ENCODE measurements around the gene AFP. TPM values are rescaled to one million over a fixed set of nuclear protein-coding genes. Genes with fewer than 3 reads are reported as not detected.

The AFP gene
- total RNA-seq, 1 donor, result not detected

GRCh38 chr4:73460913-73461522, 25.0 kb downstream of the AFP start:
- H4K20me1 ChIP-seq (ENCODE audit: insufficient read depth, low read length), result no peaks in the 10 kb centered on the region
- no peak overlapping the region for H3K4me2 ChIP-seq (ENCODE audit: insufficient read depth, low read length)
- TF ChIP-seq, protein P1, sequence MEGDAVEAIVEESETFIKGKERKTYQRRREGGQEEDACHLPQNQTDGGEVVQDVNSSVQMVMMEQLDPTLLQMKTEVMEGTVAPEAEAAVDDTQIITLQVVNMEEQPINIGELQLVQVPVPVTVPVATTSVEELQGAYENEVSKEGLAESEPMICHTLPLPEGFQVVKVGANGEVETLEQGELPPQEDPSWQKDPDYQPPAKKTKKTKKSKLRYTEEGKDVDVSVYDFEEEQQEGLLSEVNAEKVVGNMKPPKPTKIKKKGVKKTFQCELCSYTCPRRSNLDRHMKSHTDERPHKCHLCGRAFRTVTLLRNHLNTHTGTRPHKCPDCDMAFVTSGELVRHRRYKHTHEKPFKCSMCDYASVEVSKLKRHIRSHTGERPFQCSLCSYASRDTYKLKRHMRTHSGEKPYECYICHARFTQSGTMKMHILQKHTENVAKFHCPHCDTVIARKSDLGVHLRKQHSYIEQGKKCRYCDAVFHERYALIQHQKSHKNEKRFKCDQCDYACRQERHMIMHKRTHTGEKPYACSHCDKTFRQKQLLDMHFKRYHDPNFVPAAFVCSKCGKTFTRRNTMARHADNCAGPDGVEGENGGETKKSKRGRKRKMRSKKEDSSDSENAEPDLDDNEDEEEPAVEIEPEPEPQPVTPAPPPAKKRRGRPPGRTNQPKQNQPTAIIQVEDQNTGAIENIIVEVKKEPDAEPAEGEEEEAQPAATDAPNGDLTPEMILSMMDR (IDR thresholded peaks at IDR 0.05; ENCODE audit: extremely low read depth, low read depth, low read length), result no peak
- no peak overlapping the region for H3K27ac ChIP-seq (ENCODE audit: low read depth, low read length)
- H3K79me2 ChIP-seq (ENCODE audit: insufficient read depth, low read length), result no peaks in the 10 kb centered on the region
- H3K36me3 ChIP-seq (ENCODE audit: insufficient read depth, low read length), result no peaks in the 10 kb centered on the region
- no peaks in the 10 kb centered on the region for H3K9me3 ChIP-seq (ENCODE audit: low read depth, low read length)
- H3K4me1 ChIP-seq (ENCODE audit: insufficient read depth, low read length), result no peaks in the 10 kb centered on the region
- H3K27me3 ChIP-seq (ENCODE audit: insufficient read depth, low read length), result no peaks in the 10 kb centered on the region
- no peak for DNase-seq (ENCODE audit: insufficient read length, low spot score, missing footprints)
- no peak overlapping the region for H3K4me3 ChIP-seq (ENCODE audit: insufficient read depth, low read length)
- H2AFZ ChIP-seq (ENCODE audit: low read length), result no peak overlapping the region

- no peak overlapping the region for H2AFZ ChIP-seq (ENCODE audit: low read length)
- H3K36me3 ChIP-seq (ENCODE audit: insufficient read depth, low read length), result no peaks in the 10 kb centered on the region
- no peak overlapping the region for H3K27ac ChIP-seq (ENCODE audit: low read depth, low read length)
- TF ChIP-seq, protein P1 (IDR thresholded peaks at IDR 0.05; ENCODE audit: extremely low read depth, low read depth, low read length), result no peak
- no peak overlapping the region for H3K4me2 ChIP-seq (ENCODE audit: insufficient read depth, low read length)
- H3K4me1 ChIP-seq (ENCODE audit: insufficient read depth, low read length), result no peaks in the 10 kb centered on the region
- peaks cover 22% of the 10 kb centered on the region for H3K27me3 ChIP-seq (ENCODE audit: insufficient read depth, low read length)
- no peak overlapping the region for H3K4me3 ChIP-seq (ENCODE audit: insufficient read depth, low read length)
- peaks cover 2% of the 10 kb centered on the region for H3K9me3 ChIP-seq (ENCODE audit: low read depth, low read length)
- no peak for DNase-seq (ENCODE audit: insufficient read length, low spot score, missing footprints)
- no peaks in the 10 kb centered on the region for H4K20me1 ChIP-seq (ENCODE audit: insufficient read depth, low read length)
- H3K79me2 ChIP-seq (ENCODE audit: insufficient read depth, low read length), result no peaks in the 10 kb centered on the region
Observed at GRCh38 chr4:73468170-73468569, 32.1 kb downstream of the AFP start.

GRCh38 chr4:73470728-73471127, 34.7 kb downstream of the AFP start:
- no peaks in the 10 kb centered on the region for H3K36me3 ChIP-seq (ENCODE audit: insufficient read depth, low read length)
- TF ChIP-seq, protein P1 (IDR thresholded peaks at IDR 0.05; ENCODE audit: extremely low read depth, low read depth, low read length), result no peak

GRCh38 chr4:73477176-73477575, 41.2 kb downstream of the AFP start:
- Histone ChIP-seq H3K27me3 (ENCODE audit: insufficient read depth, low read length) (peaks cover 9% of the 10 kb centered on the region), H3K36me3 (ENCODE audit: insufficient read depth, low read length) (no peaks in the 10 kb centered on the region), H3K79me2 (ENCODE audit: insufficient read depth, low read length) (no peaks in the 10 kb centered on the region), H3K4me3 (ENCODE audit: insufficient read depth, low read length) (no peak overlapping the region), H3K9me3 (ENCODE audit: low read depth, low read length) (peaks cover 2% of the 10 kb centered on the region), H3K4me1 (ENCODE audit: insufficient read depth, low read length) (no peaks in the 10 kb centered on the region), H3K27ac (ENCODE audit: low read depth, low read length) (no peak overlapping the region), H3K4me2 (ENCODE audit: insufficient read depth, low read length) (no peak overlapping the region), H2AFZ (ENCODE audit: low read length) (no peak overlapping the region), H4K20me1 (ENCODE audit: insufficient read depth, low read length) (no peaks in the 10 kb centered on the region)
- TF ChIP-seq, protein P1 (IDR thresholded peaks at IDR 0.05; ENCODE audit: extremely low read depth, low read depth, low read length), result no peak
- no peak for DNase-seq (ENCODE audit: insufficient read length, low spot score, missing footprints)

More at GRCh38 chr4:73470728-73471127, 34.7 kb downstream of the AFP start:
- Histone ChIP-seq H3K27me3 (ENCODE audit: insufficient read depth, low read length) (peaks cover 27% of the 10 kb centered on the region), H3K4me2 (ENCODE audit: insufficient read depth, low read length) (no peak overlapping the region), H3K79me2 (ENCODE audit: insufficient read depth, low read length) (no peaks in the 10 kb centered on the region), H2AFZ (ENCODE audit: low read length) (no peak overlapping the region), H3K27ac (ENCODE audit: low read depth, low read length) (no peak overlapping the region), H3K9me3 (ENCODE audit: low read depth, low read length) (peaks cover 2% of the 10 kb centered on the region), H3K4me3 (ENCODE audit: insufficient read depth, low read length) (no peak overlapping the region), H4K20me1 (ENCODE audit: insufficient read depth, low read length) (no peaks in the 10 kb centered on the region), H3K4me1 (ENCODE audit: insufficient read depth, low read length) (no peaks in the 10 kb centered on the region)
- no peak for DNase-seq (ENCODE audit: insufficient read length, low spot score, missing footprints)

Measured in osteoblast (primary cell).